Measurements from ENCODE around the gene CZIB. TPM values are rescaled to one million over a fixed set of nuclear protein-coding genes. Genes with fewer than 3 reads are reported as not detected.

Gene CZIB
- polyA plus RNA-seq, 1 donor from 2014 or later: 103 TPM

- Histone ChIP-seq H3K9me3 (ENCODE audit: low read length) (no peaks in the 10 kb centered on the region), H3K27me3 (ENCODE audit: insufficient read depth, low read depth, low read length) (no peaks in the 10 kb centered on the region), H3K4me3 (ENCODE audit: low read length) (no peak overlapping the region), H2AFZ (ENCODE audit: low read depth, low read length) (no peak overlapping the region), H3F3A (ENCODE audit: insufficient read depth, low read length, poor library complexity, severe bottlenecking) (no peaks in the 10 kb centered on the region), H4K20me1 (ENCODE audit: insufficient read depth) (no peaks in the 10 kb centered on the region), H3K9me2 (ENCODE audit: insufficient read depth, low read length) (no peaks in the 10 kb centered on the region), H3K27ac (ENCODE audit: low read length) (no peak overlapping the region), H3K9ac (ENCODE audit: low read length) (no peak overlapping the region), H3K4me2 (ENCODE audit: low read length) (no peak overlapping the region), H3K36me3 (ENCODE audit: insufficient read depth, low read length) (no peaks in the 10 kb centered on the region), H3K79me2 (replicated peaks; ENCODE audit: insufficient read depth, low read length) (no peaks in the 10 kb centered on the region)
- TF ChIP-seq EZH2 (IDR thresholded peaks at IDR 0.05; ENCODE audit: borderline replicate concordance, insufficient read depth, low read length, poor library complexity, severe bottlenecking) (no peak), CTCF (IDR thresholded peaks at IDR 0.05; ENCODE audit: poor library complexity, severe bottlenecking) (peak; percentile 84), EP300 (conservative IDR thresholded peaks at IDR 0.05; ENCODE audit: poor library complexity, severe bottlenecking) (no peak), RAD21 (conservative IDR thresholded peaks at IDR 0.05) (peak; percentile 75), TAF1 (IDR thresholded peaks at IDR 0.05; ENCODE audit: low read depth) (no peak), POLR2AphosphoS5 (IDR thresholded peaks at IDR 0.05) (no peak), SMC3 (conservative IDR thresholded peaks at IDR 0.05; ENCODE audit: poor library complexity) (peak; percentile 85)
Observed at GRCh38 chr1:53182111-53182593, 38.3 kb downstream of the CZIB start.

GRCh38 chr1:53180951-53181350 is 39.5 kb downstream of the CZIB start:
- Histone ChIP-seq H3K9me2 (ENCODE audit: insufficient read depth, low read length) (no peaks in the 10 kb centered on the region), H3K4me3 (ENCODE audit: low read length) (no peak overlapping the region), H3K9ac (ENCODE audit: low read length) (no peak overlapping the region), H3K4me2 (ENCODE audit: low read length) (no peak overlapping the region), H3K27ac (ENCODE audit: low read length) (no peak overlapping the region), H3F3A (ENCODE audit: insufficient read depth, low read length, poor library complexity, severe bottlenecking) (no peaks in the 10 kb centered on the region), H3K9me3 (ENCODE audit: low read length) (no peaks in the 10 kb centered on the region), H3K79me2 (replicated peaks; ENCODE audit: insufficient read depth, low read length) (no peaks in the 10 kb centered on the region), H3K36me3 (ENCODE audit: insufficient read depth, low read length) (no peaks in the 10 kb centered on the region), H4K20me1 (ENCODE audit: insufficient read depth) (no peaks in the 10 kb centered on the region), H2AFZ (ENCODE audit: low read depth, low read length) (no peak overlapping the region), H3K27me3 (ENCODE audit: insufficient read depth, low read depth, low read length) (no peaks in the 10 kb centered on the region)
- no peak for TF ChIP-seq REST (IDR thresholded peaks at IDR 0.05; ENCODE audit: borderline replicate concordance)
- no peak for TF ChIP-seq RAD21 (conservative IDR thresholded peaks at IDR 0.05)
- TF ChIP-seq CTCF (IDR thresholded peaks at IDR 0.05; ENCODE audit: poor library complexity, severe bottlenecking): no peak
- TF ChIP-seq SMC3 (conservative IDR thresholded peaks at IDR 0.05; ENCODE audit: poor library complexity): no peak
- TF ChIP-seq TAF1 (IDR thresholded peaks at IDR 0.05; ENCODE audit: low read depth): no peak
- TF ChIP-seq MXI1 (conservative IDR thresholded peaks at IDR 0.05; ENCODE audit: poor library complexity, severe bottlenecking): no peak
- TF ChIP-seq EP300 (conservative IDR thresholded peaks at IDR 0.05; ENCODE audit: poor library complexity, severe bottlenecking): no peak
- no peak for TF ChIP-seq POLR2AphosphoS5 (IDR thresholded peaks at IDR 0.05)
- TF ChIP-seq EZH2 (IDR thresholded peaks at IDR 0.05; ENCODE audit: borderline replicate concordance, insufficient read depth, low read length, poor library complexity, severe bottlenecking): no peak
